Measurements from ENCODE around the gene KATNB1.
A peak's percentile ranks its signal among the peaks of the same experiment; 100 is the strongest.

KATNB1 gene

GRCh38 chr16:57722651-57723050, 12.9 kb upstream of the KATNB1 start:
- DNase-seq (ENCODE audit: insufficient read length, low spot score), result no peak
- TF ChIP-seq SPI1 (IDR thresholded peaks at IDR 0.05; ENCODE audit: low read depth, low read length), result no peak
- no peak for TF ChIP-seq POLR2A (IDR thresholded peaks at IDR 0.05; ENCODE audit: low read depth, low read length)
- no peak for TF ChIP-seq POU2F2 (IDR thresholded peaks at IDR 0.05; ENCODE audit: low read depth, low read length)
- TF ChIP-seq POLR2AphosphoS5 (IDR thresholded peaks at IDR 0.05; ENCODE audit: low read depth, low read length), result no peak
- no peak for TF ChIP-seq TAF1 (IDR thresholded peaks at IDR 0.05; ENCODE audit: low read depth, low read length)
- TF ChIP-seq PAX5 (IDR thresholded peaks at IDR 0.05; ENCODE audit: insufficient read depth, low read length, severe bottlenecking), result no peak
- FAIRE-seq, result no peak

- no peak for FAIRE-seq
- TF ChIP-seq TAF1 (IDR thresholded peaks at IDR 0.05; ENCODE audit: low read depth, low read length) (no peak), PAX5 (IDR thresholded peaks at IDR 0.05; ENCODE audit: insufficient read depth, low read length, severe bottlenecking) (no peak), POU2F2 (IDR thresholded peaks at IDR 0.05; ENCODE audit: low read depth, low read length) (no peak), POLR2A (IDR thresholded peaks at IDR 0.05; ENCODE audit: low read depth, low read length) (no peak), POLR2AphosphoS5 (IDR thresholded peaks at IDR 0.05; ENCODE audit: low read depth, low read length) (no peak), SPI1 (IDR thresholded peaks at IDR 0.05; ENCODE audit: low read depth, low read length) (no peak)
- DNase-seq (ENCODE audit: insufficient read length, low spot score), result no peak
These were observed 12.4 kb upstream of the KATNB1 start for GRCh38 chr16:57723170-57723569.

GRCh38 chr16:57724531-57724930, 11.0 kb upstream of the KATNB1 start:
- DNase-seq (ENCODE audit: insufficient read length, low spot score) (no peak), FAIRE-seq (no peak)
- TF ChIP-seq POLR2AphosphoS5 (IDR thresholded peaks at IDR 0.05; ENCODE audit: low read depth, low read length) (no peak), POU2F2 (IDR thresholded peaks at IDR 0.05; ENCODE audit: low read depth, low read length) (no peak), SPI1 (IDR thresholded peaks at IDR 0.05; ENCODE audit: low read depth, low read length) (no peak), PAX5 (IDR thresholded peaks at IDR 0.05; ENCODE audit: insufficient read depth, low read length, severe bottlenecking) (no peak), TAF1 (IDR thresholded peaks at IDR 0.05; ENCODE audit: low read depth, low read length) (no peak), POLR2A (IDR thresholded peaks at IDR 0.05; ENCODE audit: low read depth, low read length) (no peak)

- DNase-seq (ENCODE audit: insufficient read length, low spot score) (no peak), FAIRE-seq (peak; percentile 84)
- TF ChIP-seq SPI1 (IDR thresholded peaks at IDR 0.05; ENCODE audit: low read depth, low read length) (no peak), PAX5 (IDR thresholded peaks at IDR 0.05; ENCODE audit: insufficient read depth, low read length, severe bottlenecking) (no peak), POLR2A (IDR thresholded peaks at IDR 0.05; ENCODE audit: low read depth, low read length) (no peak), TAF1 (IDR thresholded peaks at IDR 0.05; ENCODE audit: low read depth, low read length) (no peak), POLR2AphosphoS5 (IDR thresholded peaks at IDR 0.05; ENCODE audit: low read depth, low read length) (no peak), POU2F2 (IDR thresholded peaks at IDR 0.05; ENCODE audit: low read depth, low read length) (no peak)
These were observed 10.4 kb upstream of the KATNB1 start for GRCh38 chr16:57725151-57725550.

- FAIRE-seq (peak; percentile 59), DNase-seq (ENCODE audit: insufficient read length, low spot score) (no peak)
- TF ChIP-seq POLR2AphosphoS5 (IDR thresholded peaks at IDR 0.05; ENCODE audit: low read depth, low read length), result no peak
- TF ChIP-seq POLR2A (IDR thresholded peaks at IDR 0.05; ENCODE audit: low read depth, low read length), result no peak
- TF ChIP-seq TAF1 (IDR thresholded peaks at IDR 0.05; ENCODE audit: low read depth, low read length), result no peak
- no peak for TF ChIP-seq SPI1 (IDR thresholded peaks at IDR 0.05; ENCODE audit: low read depth, low read length)
- TF ChIP-seq PAX5 (IDR thresholded peaks at IDR 0.05; ENCODE audit: insufficient read depth, low read length, severe bottlenecking), result no peak
- TF ChIP-seq POU2F2 (IDR thresholded peaks at IDR 0.05; ENCODE audit: low read depth, low read length), result no peak
These were observed 10.0 kb upstream of the KATNB1 start for GRCh38 chr16:57725554-57725953.

GRCh38 chr16:57725976-57726375, 9.6 kb upstream of the KATNB1 start:
- DNase-seq (ENCODE audit: insufficient read length, low spot score) (no peak), FAIRE-seq (no peak)
- TF ChIP-seq TAF1 (IDR thresholded peaks at IDR 0.05; ENCODE audit: low read depth, low read length) (no peak), POU2F2 (IDR thresholded peaks at IDR 0.05; ENCODE audit: low read depth, low read length) (no peak), POLR2A (IDR thresholded peaks at IDR 0.05; ENCODE audit: low read depth, low read length) (no peak), SPI1 (IDR thresholded peaks at IDR 0.05; ENCODE audit: low read depth, low read length) (no peak), PAX5 (IDR thresholded peaks at IDR 0.05; ENCODE audit: insufficient read depth, low read length, severe bottlenecking) (no peak), POLR2AphosphoS5 (IDR thresholded peaks at IDR 0.05; ENCODE audit: low read depth, low read length) (no peak)

GRCh38 chr16:57726433-57726947, 9.1 kb upstream of the KATNB1 start:
- FAIRE-seq (no peak), DNase-seq (ENCODE audit: insufficient read length, low spot score) (no peak)
- TF ChIP-seq SPI1 (IDR thresholded peaks at IDR 0.05; ENCODE audit: low read depth, low read length), result peak; percentile 66; the same call in 1 of the 2 replicates
- TF ChIP-seq POLR2AphosphoS5 (IDR thresholded peaks at IDR 0.05; ENCODE audit: low read depth, low read length), result no peak

- no peak for DNase-seq (ENCODE audit: insufficient read length, low spot score)
- FAIRE-seq, result no peak
- TF ChIP-seq SPI1 (IDR thresholded peaks at IDR 0.05; ENCODE audit: low read depth, low read length) (no peak), POLR2A (IDR thresholded peaks at IDR 0.05; ENCODE audit: low read depth, low read length) (no peak), TAF1 (IDR thresholded peaks at IDR 0.05; ENCODE audit: low read depth, low read length) (no peak), POU2F2 (IDR thresholded peaks at IDR 0.05; ENCODE audit: low read depth, low read length) (no peak), POLR2AphosphoS5 (IDR thresholded peaks at IDR 0.05; ENCODE audit: low read depth, low read length) (no peak), PAX5 (IDR thresholded peaks at IDR 0.05; ENCODE audit: insufficient read depth, low read length, severe bottlenecking) (no peak)
These were observed 8.0 kb upstream of the KATNB1 start for GRCh38 chr16:57727610-57728009.

GRCh38 chr16:57728336-57729181, 7.0 kb upstream of the KATNB1 start:
- DNase-seq (ENCODE audit: insufficient read length, low spot score) (no peak), FAIRE-seq (no peak)
- TF ChIP-seq PAX5 (IDR thresholded peaks at IDR 0.05; ENCODE audit: insufficient read depth, low read length, severe bottlenecking) (no peak), TAF1 (IDR thresholded peaks at IDR 0.05; ENCODE audit: low read depth, low read length) (no peak), POLR2A (IDR thresholded peaks at IDR 0.05; ENCODE audit: low read depth, low read length) (no peak), POU2F2 (IDR thresholded peaks at IDR 0.05; ENCODE audit: low read depth, low read length) (no peak), SPI1 (IDR thresholded peaks at IDR 0.05; ENCODE audit: low read depth, low read length) (no peak), POLR2AphosphoS5 (IDR thresholded peaks at IDR 0.05; ENCODE audit: low read depth, low read length) (no peak)

Measured in GM12891 (cell line).